ENCODE data around the gene RLN3.

The RLN3 gene

DNA sequence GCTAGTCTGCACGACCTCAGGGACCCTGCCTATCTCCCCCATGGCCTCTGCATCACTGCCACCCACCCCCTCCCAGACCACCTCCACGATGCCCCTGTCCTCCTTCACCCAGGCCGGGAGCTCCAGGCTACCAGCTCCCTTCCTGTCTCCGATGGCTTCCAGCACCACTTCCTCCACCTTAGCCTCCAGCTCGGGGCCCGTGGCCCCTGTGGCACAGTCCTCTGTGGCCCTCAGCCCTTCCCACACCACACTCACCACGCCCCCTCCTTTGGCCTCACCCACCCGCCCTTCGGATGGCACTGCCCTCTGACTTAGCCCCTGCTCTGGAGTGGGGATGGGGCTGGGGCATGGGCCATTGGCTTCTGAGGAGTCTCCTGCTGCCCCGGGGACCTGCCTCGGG, 26.8 kb downstream of the RLN3 start:
- no peak for DNase-seq (ENCODE audit: low spot score)

DNA sequence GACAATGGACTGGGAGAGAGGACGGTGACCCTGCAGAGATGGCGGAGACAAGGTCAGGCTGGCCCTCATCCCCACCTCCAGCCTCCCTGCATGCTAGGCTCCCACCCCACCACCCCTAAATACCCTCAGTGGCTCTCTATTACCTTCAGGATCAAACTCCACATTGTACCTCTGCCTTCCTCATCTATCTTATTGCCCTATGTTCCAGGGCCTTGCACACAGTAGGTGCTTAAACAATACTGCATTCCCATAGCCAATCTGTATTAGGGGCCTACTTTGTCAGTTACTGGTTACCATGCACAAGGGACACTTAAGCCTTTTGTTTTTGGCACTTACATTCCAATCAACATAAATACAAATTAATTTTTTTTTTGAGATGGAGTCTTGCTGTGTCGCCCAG, 27.4 kb downstream of the RLN3 start:
- no peak for DNase-seq (ENCODE audit: low spot score)

- no peak for DNase-seq (ENCODE audit: low spot score)
Observed at GRCh38 chr19:14056069-14056666, 28.2 kb downstream of the RLN3 start.

DNA sequence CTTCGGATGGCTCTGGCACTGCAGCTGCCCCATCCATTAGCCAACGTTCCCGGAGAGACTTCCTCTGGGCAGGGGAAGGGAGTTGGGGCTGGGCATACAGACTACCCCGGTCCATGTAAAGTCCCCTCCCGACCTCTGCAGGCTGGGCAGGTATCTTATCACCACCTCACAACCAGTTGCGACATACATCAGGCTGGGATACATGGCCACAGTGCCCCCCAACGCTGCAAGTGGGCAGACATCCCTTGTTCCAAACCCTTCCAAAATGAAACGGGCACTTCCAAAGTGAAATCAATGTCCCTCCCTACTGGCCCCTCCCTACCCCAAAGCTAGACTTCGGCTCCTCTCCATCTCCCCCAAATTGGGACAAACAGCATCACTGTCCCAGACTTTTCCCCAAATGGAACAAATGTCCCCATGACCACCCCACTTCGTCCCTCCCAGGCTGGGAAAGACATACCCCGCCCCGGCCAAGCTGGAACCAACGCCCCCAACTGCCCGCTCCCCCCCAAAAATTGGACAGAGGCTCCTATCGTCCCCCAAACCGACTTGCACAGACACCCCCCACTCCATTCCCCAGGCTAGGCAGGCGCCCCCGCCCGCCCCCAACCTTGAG, 28.9 kb downstream of the RLN3 start:
- DNase-seq (ENCODE audit: low spot score), result no peak

GRCh38 chr19:14058182-14059092, 30.5 kb downstream of the RLN3 start:
- DNase-seq (ENCODE audit: low spot score), result no peak

DNA sequence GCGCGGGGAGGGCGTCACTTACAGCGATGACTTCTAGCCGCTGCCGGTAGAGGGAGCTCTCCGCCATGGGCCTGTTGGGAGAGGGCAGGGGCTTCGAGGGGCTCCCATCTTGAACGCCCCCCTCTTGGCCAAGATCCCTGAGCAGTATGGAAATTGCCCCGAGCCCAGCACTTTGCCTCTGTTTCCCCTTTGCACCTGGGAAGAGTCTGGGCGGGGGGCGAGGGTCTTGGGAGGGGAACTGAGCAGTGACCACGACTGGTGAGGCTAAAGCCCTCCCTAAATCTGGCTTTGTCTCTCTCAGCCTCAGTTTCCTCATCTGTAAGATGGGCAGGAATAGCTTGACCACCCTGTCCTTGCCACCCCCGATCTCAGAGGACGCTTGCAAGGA, 31.1 kb downstream of the RLN3 start:
- no peak for DNase-seq (ENCODE audit: low spot score)

DNA sequence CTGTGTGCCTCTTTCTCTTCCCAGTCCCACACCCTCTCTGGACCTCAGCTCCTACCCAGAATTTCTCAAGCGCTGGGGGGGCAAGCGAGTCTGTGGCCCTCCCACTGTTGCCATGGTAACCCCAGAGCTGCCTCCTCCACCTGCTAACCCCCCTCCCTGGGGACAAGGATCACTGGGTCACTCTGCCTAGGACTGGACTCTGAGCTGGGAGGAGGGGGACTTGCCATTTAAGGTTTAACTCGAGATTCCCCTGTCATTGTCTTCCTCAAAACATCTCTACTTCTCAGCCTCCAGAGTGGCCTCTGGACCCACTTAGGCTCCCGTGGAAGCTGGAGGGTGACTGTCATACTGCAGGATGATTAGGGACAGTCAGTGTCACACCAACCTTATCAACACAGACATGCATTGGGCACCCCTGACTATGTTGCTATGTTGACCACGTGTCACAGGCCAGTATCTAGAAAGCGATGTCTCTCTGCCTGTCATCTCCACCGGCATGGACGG, 31.8 kb downstream of the RLN3 start:
- DNase-seq (ENCODE audit: low spot score), result no peak

GRCh38 chr19:14061081-14061749, 33.3 kb downstream of the RLN3 start:
- DNase-seq (ENCODE audit: low spot score), result no peak

GRCh38 chr19:14061751-14062557, 34.0 kb downstream of the RLN3 start, which contains the start of gene PALM3:
Gene PALM3 (minus strand): TSS chr19:14062076. CDS start chr19:14061980, 96 bp downstream.
- DNase-seq (ENCODE audit: low spot score), result no peak

DNA sequence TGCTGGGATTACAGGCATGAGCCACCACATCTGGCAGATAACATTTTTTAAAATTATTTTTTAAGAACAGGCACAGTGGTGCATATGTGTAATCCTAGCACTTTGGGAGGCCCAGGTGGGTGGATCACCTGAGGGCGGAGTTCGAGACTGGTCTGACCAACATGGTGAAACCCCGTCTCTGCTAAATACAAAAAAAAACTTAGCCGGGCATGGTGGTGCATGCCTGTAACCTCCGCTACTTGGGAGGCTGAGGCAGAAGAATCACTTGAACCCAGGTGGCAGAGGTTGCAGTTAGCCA, 34.6 kb downstream of the RLN3 start:
- no peak for DNase-seq (ENCODE audit: low spot score)

- DNase-seq (ENCODE audit: low spot score), result no peak
Observed at GRCh38 chr19:14063105-14063504, 35.2 kb downstream of the RLN3 start.

- no peak for DNase-seq (ENCODE audit: low spot score)
Observed at GRCh38 chr19:14066134-14066533, 38.2 kb downstream of the RLN3 start.

DNA sequence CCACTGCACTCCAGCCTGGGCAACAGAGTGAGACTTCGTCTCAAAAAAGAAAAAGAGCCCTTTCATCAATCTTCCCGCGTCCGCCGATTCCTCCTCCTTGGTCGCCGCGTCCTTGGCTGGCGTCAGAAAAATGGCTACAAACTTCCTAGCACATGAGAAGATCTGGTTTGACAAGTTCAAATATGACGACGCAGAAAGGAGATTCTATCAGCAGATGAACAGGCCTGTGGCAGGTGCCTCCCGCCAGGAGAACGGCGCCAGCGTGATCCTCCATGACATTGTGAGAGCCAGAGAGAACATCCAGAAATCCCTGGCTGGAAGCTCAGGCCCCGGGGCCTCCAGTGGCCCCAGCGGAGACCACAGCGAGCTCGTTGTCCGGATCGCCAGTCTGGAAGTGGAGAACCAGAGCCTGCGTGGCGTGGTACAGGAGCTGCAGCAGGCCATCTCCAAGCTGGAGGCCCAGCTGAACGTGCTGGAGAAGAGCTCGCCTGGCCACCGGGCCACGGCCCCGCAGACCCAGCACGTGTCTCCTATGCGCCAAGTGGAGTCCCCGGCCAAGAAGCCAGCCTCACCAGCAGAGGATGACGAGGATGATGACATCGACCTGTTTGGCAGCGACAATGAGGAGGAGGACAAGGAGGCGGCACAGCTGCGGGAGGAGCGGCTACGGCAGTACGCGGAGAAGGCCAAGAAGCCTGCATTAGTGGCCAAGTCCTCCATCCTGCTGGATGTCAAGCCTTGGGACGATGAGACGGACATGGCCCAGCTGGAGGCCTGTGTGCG, 42.5 kb downstream of the RLN3 start:
- no peak for DNase-seq (ENCODE audit: low spot score)

- no peak for DNase-seq (ENCODE audit: low spot score)
Observed at GRCh38 chr19:14072535-14073260, 44.8 kb downstream of the RLN3 start, which contains the start of gene MISP3. Gene MISP3 (plus strand): TSS chr19:14072786. CDS start chr19:14073310, 524 bp downstream.

DNA sequence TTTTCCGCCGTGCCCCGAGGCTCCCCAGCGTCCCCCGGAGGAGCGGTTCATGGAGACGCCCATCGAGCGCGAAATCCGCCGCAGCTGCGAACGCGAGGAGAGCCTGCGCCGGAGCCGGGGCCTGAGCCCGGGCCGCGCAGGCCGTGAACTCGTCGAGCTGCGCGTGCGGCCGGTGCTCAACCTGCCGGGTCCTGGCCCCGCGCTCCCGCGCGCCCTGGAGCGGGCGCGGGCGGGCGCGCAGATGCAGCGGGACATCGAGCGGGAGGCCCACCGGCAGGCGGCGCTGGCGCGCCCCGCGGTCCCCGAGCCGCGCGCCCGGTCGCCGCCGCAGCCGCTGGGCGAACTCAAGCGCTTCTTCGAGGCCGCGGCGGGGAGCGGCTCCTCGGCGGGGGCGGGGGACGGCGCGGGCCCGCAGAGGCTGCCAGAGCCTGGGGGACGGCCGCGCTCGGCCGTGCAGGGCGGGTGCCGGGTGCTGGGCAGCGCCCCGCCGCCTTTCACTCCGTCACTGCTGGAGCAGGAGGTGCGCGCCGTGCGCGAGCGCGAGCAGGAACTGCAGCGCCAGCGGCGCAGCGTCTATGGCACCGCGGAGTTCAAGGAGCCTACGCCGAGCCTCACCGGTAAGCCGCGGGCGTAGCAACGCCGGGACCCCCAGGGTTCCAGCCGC, 45.4 kb downstream of the RLN3 start:
- DNase-seq (ENCODE audit: low spot score), result peak; percentile 79

DNA sequence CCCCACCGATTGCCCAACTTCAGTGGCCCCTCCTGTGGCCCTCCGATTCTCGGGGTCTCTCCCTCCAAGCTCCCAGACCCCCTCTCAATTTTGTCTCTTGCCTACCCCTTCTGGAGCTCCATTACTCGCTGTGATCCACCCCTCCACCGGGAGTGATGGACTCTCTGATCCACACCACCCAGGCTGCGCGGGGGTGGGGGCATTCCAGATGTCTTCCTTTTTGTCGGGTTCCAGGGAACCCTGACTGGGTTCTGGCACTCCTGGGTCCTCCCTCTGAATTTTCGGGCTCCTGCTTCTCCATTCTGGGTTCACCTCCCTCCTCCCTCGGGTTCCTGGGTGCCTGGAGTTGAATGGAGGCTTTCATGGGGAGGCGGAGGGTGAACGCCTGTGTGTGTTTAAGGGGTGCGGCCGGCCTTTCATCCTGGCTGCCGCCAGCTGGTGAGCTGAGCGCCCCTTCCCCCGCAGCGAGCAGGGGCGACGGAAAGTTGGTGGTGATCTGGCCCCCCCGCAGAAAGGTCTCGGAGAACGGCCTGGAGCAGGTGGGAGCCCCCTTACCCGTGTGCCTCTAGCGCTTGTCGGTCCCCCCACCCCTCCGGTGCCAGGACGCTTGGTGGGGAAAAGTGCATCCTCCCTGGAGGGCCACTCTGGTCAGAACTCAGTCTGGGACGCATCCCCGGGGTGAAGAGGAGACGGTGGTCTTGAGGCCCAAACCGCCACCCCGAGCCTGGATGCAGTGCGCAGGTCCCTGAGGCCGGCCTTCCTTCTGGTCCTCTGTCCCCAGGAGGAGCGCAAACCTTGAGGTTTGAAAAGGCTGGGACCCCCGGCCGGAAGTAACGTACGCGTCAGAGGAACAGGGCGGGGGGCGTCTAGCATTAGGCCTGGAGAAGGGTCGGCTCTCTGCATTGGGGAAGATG, 46.2 kb downstream of the RLN3 start:
- DNase-seq (ENCODE audit: low spot score), result no peak

DNA sequence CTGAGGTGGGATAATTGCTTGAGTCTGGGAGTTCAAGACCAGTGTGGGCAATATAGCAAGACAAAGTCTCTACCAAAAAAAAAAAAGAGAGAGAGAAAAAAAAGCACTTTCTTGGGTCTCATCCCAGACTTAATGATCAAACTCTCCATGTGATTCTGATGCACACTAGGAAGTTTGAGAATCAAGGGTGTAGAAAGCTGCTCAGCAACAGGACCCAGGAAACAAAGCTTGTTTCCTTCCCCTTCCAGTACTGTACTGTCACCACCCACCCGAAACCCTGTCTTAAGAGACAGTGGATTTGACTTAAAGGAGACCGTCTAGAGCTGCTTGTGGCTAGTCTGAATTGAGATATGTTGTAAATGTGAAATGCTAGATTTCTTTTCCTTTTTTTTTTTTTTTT, 50.5 kb downstream of the RLN3 start:
- no peak for DNase-seq (ENCODE audit: low spot score)
